Testis (tissue), 2 donors: ENCODE data around the gene GP1BA.

ENCODE experiments used
- POLR2A ChIP-seq: fragments of 450-650 bp; IDR thresholded peaks from one replicate; pipeline ENCODE4 v1.6.1; 2017; ENCODE audit warnings: antibody characterized with exemption, mild to moderate bottlenecking, moderate library complexity
- TF ChIP-seq, protein P1 (sequence below), 3 experiments: fragments of 450-650 bp in 2 of 3; fragments of 200-600 bp in 1 of 3; sonication (generic) in 1 of 3; IDR thresholded peaks; one replicate each; pipeline ENCODE4 v1.5.1; 2016 to 2019; ENCODE audit warnings: antibody characterized with exemption in 3 of 3, mild to moderate bottlenecking in 2 of 3, moderate library complexity in 1 of 3

DNA sequence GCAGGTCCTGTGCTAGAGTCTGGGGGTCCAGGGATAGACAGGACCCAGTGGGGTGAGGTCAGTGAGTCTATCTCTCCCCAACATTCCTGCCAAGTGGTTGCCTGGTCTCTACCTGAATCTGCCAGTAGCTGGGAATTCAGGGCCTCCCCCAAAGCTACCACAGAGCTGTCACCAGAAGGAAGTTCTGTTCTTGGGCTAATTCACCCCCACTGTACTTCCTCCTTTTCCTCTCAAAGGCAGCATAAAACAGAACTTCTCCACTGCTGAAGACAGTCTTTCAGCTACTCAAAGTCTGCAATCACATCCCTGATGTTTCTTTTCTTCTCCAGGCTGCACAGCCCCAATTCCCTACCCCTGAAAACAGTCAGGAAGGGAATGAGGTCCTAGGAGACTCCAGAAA lies 46.6 kb downstream of the GP1BA start:
- no peak for TF ChIP-seq POLR2A
- TF ChIP-seq, protein P1, sequence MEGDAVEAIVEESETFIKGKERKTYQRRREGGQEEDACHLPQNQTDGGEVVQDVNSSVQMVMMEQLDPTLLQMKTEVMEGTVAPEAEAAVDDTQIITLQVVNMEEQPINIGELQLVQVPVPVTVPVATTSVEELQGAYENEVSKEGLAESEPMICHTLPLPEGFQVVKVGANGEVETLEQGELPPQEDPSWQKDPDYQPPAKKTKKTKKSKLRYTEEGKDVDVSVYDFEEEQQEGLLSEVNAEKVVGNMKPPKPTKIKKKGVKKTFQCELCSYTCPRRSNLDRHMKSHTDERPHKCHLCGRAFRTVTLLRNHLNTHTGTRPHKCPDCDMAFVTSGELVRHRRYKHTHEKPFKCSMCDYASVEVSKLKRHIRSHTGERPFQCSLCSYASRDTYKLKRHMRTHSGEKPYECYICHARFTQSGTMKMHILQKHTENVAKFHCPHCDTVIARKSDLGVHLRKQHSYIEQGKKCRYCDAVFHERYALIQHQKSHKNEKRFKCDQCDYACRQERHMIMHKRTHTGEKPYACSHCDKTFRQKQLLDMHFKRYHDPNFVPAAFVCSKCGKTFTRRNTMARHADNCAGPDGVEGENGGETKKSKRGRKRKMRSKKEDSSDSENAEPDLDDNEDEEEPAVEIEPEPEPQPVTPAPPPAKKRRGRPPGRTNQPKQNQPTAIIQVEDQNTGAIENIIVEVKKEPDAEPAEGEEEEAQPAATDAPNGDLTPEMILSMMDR (IDR thresholded peaks at IDR 0.05), result no peak
